HepG2 (cell line): Measurements from ENCODE around the gene IL16. TPM values are rescaled to one million over a fixed set of nuclear protein-coding genes. Genes with fewer than 3 reads are reported as not detected.

Experiments
- ATAC-seq: fragments of 200-7000 bp; cut with Tn5 transposase; 3 replicates; pipeline ENCODE4 v1.9.1; 2020; ENCODE audit warnings: mild to moderate bottlenecking, moderate library complexity
- BruUV-seq: library from RNA; stranded (reverse); fragments of 400-500 nt; replicated peaks from 2 replicates; lab custom pipeline; 2021; lab: Mats Ljungman, UMichigan
- CTCF ChIA-PET: fragments of 300-600 bp; formaldehyde crosslinking; extraction: SDS; loops from one replicate; lab custom pipeline; 2021; ENCODE audit warnings: low total read pairs, inconsistent platforms, low intra/inter-chr PET ratio; lab: Yijun Ruan, JAX
- POLR2A ChIA-PET: fragments of 350-600 bp; sonication (Branson Sonifier 250); formaldehyde crosslinking; loops from one replicate; lab custom pipeline; 2020; ENCODE audit warnings: antibody characterized with exemption, inconsistent platforms; lab: Yijun Ruan, JAX
- DNase-seq: peaks from one replicate; pipeline ENCODE4 v3.0.0-alpha.2; 2015; ENCODE audit warnings: low spot score
- FAIRE-seq: peaks from 3 replicates; lab custom pipeline; 2011; peaks lifted over from hg19 to GRCh38; lab: Jason Lieb, UNC
- H2AFZ ChIP-seq: one replicate; pipeline ENCODE4 v1.6.1; 2011; ENCODE audit warnings: low read length, inconsistent platforms
- H3K27ac ChIP-seq: fragments of 300-600 bp; 3 replicates; pipeline ENCODE4 v1.8.0; 2011; ENCODE audit warnings: mixed run types, mild to moderate bottlenecking, mixed read lengths, low read length, inconsistent platforms; ENCODE audit not compliant: insufficient read depth; ENCODE audit errors: extremely low read length
- H3K27me3 ChIP-seq, 2 experiments: fragments of 200-600 bp in 1 of 2; 2 replicates in 1 of 2; 3 replicates in 1 of 2; pipeline versions ENCODE4 v1.6.0 to v1.8.0; 2011; ENCODE audit warnings: low read length in 2 of 2, mild to moderate bottlenecking in 2 of 2, moderate library complexity in 2 of 2, inconsistent platforms in 1 of 2; ENCODE audit not compliant: insufficient read depth in 2 of 2, control insufficient read depth in 1 of 2
- H3K36me3 ChIP-seq, 2 experiments: fragments of 200-600 bp in 1 of 2; replicated peaks in 1 of 2; 2 replicates in 1 of 2; 3 replicates in 1 of 2; pipeline versions ENCODE4 v1.5.1 to v1.8.0; 2011; ENCODE audit warnings: low read length in 2 of 2, inconsistent platforms in 1 of 2; ENCODE audit not compliant: insufficient read depth in 2 of 2, control insufficient read depth in 1 of 2
- H3K4me1 ChIP-seq: 2 replicates; pipeline ENCODE4 v1.5.1; 2012; ENCODE audit warnings: low read length, inconsistent platforms; ENCODE audit not compliant: insufficient read depth
- H3K4me2 ChIP-seq: 2 replicates; pipeline ENCODE4 v1.6.0; 2011; ENCODE audit warnings: low read depth, low read length, inconsistent platforms
- H3K4me3 ChIP-seq, 3 experiments: fragments of 200-600 bp in 1 of 3; sonication (generic), shearing (Covaris generic) in 1 of 3; replicated peaks in 1 of 3; 2 replicates each; pipeline ENCODE4 v1.5.1; 2011 to 2016; ENCODE audit warnings: low read length in 3 of 3, inconsistent platforms in 2 of 3, low read depth in 2 of 3, mild to moderate bottlenecking in 2 of 3, control low read depth in 1 of 3, mixed read lengths in 1 of 3; ENCODE audit not compliant: insufficient read depth in 1 of 3
- H3K79me2 ChIP-seq: one replicate; pipeline ENCODE4 v1.6.1; 2011; ENCODE audit warnings: low read length, inconsistent platforms; ENCODE audit not compliant: insufficient read depth
- H3K9ac ChIP-seq: 2 replicates; pipeline ENCODE4 v1.6.0; 2011; ENCODE audit warnings: mild to moderate bottlenecking, low read depth, low read length, inconsistent platforms; ENCODE audit not compliant: insufficient read depth
- H3K9me3 ChIP-seq: 2 replicates; pipeline ENCODE4 v1.5.1; 2012; ENCODE audit warnings: mild to moderate bottlenecking, low read length
- H4K20me1 ChIP-seq: 2 replicates; pipeline ENCODE4 v1.6.0; 2011; ENCODE audit warnings: inconsistent platforms, mild to moderate bottlenecking, low read length, moderate library complexity; ENCODE audit not compliant: insufficient read depth
- DNMT1 ChIP-seq: sonication (generic); formaldehyde crosslinking; IDR thresholded peaks from 2 replicates; pipeline ENCODE4 v1.5.1; 2020; ENCODE audit warnings: mild to moderate bottlenecking, missing genetic modification reagents
- ELF1 ChIP-seq: sonication (generic); formaldehyde crosslinking; IDR thresholded peaks from 2 replicates; pipeline ENCODE4 v1.4.0; 2020; ENCODE audit warnings: missing genetic modification reagents
- FOXC1 ChIP-seq: sonication (generic); formaldehyde crosslinking; IDR thresholded peaks from 2 replicates; pipeline ENCODE4 v1.8.0; 2022; ENCODE audit warnings: mild to moderate bottlenecking, missing genetic modification reagents, borderline replicate concordance
- MAX ChIP-seq: IDR thresholded peaks from 2 replicates; pipeline ENCODE4 v1.6.1; 2012; ENCODE audit warnings: inconsistent platforms
- MXD1 ChIP-seq: sonication (generic); formaldehyde crosslinking; IDR thresholded peaks from 2 replicates; pipeline ENCODE4 v1.4.0; 2020; ENCODE audit warnings: mild to moderate bottlenecking, missing genetic modification reagents
- PCBP1 ChIP-seq: fragments of 200-400 bp; formaldehyde crosslinking; IDR thresholded peaks from 2 replicates; pipeline ENCODE4 v1.6.1; 2017; ENCODE audit warnings: mild to moderate bottlenecking, low read depth, low read length, borderline replicate concordance
- RFX3 ChIP-seq: IDR thresholded peaks from 2 replicates; pipeline ENCODE4 v1.6.1; 2016; ENCODE audit warnings: missing biosample characterization, missing genetic modification reagents
- SATB2 ChIP-seq: sonication (generic); formaldehyde crosslinking; IDR thresholded peaks from 2 replicates; pipeline ENCODE4 v1.5.0; 2020; ENCODE audit warnings: missing genetic modification reagents
- ZBTB20 ChIP-seq: sonication (generic); formaldehyde crosslinking; IDR thresholded peaks from 2 replicates; pipeline ENCODE4 v1.8.1; 2023; ENCODE audit warnings: missing genetic modification reagents, low read depth, mild to moderate bottlenecking, borderline replicate concordance
- ZFAT ChIP-seq: sonication (generic); formaldehyde crosslinking; conservative IDR thresholded peaks from 2 replicates; pipeline ENCODE4 v1.8.1; 2023; ENCODE audit warnings: missing genetic modification reagents, inconsistent platforms
- ZKSCAN1 ChIP-seq: fragments of 150-350 bp; IDR thresholded peaks from 2 replicates; pipeline ENCODE4 v1.6.1; 2014; ENCODE audit warnings: low read length
- ZNF17 ChIP-seq: sonication (generic); formaldehyde crosslinking; IDR thresholded peaks from 2 replicates; pipeline ENCODE4 v1.5.0; 2020; ENCODE audit warnings: mild to moderate bottlenecking, missing genetic modification reagents
- ZNF30 ChIP-seq: sonication (generic); formaldehyde crosslinking; IDR thresholded peaks from 2 replicates; pipeline ENCODE4 v1.5.0; 2020; ENCODE audit warnings: mild to moderate bottlenecking, missing genetic modification reagents
- ZNF451 ChIP-seq: sonication (generic); formaldehyde crosslinking; IDR thresholded peaks from 2 replicates; pipeline ENCODE4 v1.5.0; 2020; ENCODE audit warnings: mild to moderate bottlenecking, missing genetic modification reagents
- ZNF780A ChIP-seq: sonication (generic); formaldehyde crosslinking; IDR thresholded peaks from 2 replicates; pipeline ENCODE4 v1.8.0; 2022; ENCODE audit warnings: mild to moderate bottlenecking, missing genetic modification reagents, moderate library complexity
- WGBS: methylation state at CpG from one replicate; pipeline ENCODE4 v1.1.6; 2017; ENCODE audit warnings: low lambda C conversion rate; 5-methylcytosine and 5-hydroxymethylcytosine counted together
- in situ Hi-C: cut with HindIII; loops from 2 replicates; pipeline ENCODE4 v1.10.0; 2017; ENCODE audit warnings: low pct_unique_long_range_greater_than_20kb; ENCODE audit not compliant: extremely low pct_ligation_motif_present
- intact Hi-C: fragments of 100-400 bp; cut with micrococcal nuclease; formaldehyde crosslinking; loops from one replicate; pipeline ENCODE4 v1.10.0; 2022; ENCODE audit not compliant: unreplicated experiment
- polyA plus RNA-seq, 8 experiments: library from polyadenylated mRNA; depleted of rRNA in 3 of 8; stranded (reverse) in 7 of 8; unstranded in 1 of 8; fragments of >200 nt; fragmentation: Illumina TruSeq in 4 of 8; extraction: Trizol in 4 of 8; gene quantifications; 2 replicates each; pipeline versions ENCODE4 v1.2.1 to v1.2.3, GENCODE V29; 2011 to 2016; ENCODE audit warnings: low read depth in 4 of 8, missing spikeins in 1 of 8, mixed read lengths in 1 of 8; ENCODE audit not compliant: insufficient read depth in 1 of 8
- total RNA-seq, 5 experiments: library from RNA; depleted of rRNA; stranded (reverse); fragments of >200 nt; fragmentation: Illumina TruSeq; extraction: Trizol; gene quantifications; 2 replicates each; pipeline ENCODE4 v1.2.3, GENCODE V29; 2016; ENCODE audit warnings: low read depth in 1 of 5

IL16 gene
- total and polyA plus RNA-seq, 2 of the 13 experiments (the other 11 are each of a cell fraction or from before 2014, with no cell fraction given), result 0.03 TPM; not detected in 1

GRCh38 chr15:81334768-81335435 is 138.2 kb downstream of the IL16 start (continued):
- TF ChIP-seq MAX (no peak), SATB2 (CRISPR knock-in tag) (no peak), PCBP1 (no peak), ELF1 (CRISPR knock-in tag) (no peak), ZNF17 (CRISPR knock-in tag) (no peak), ZNF451 (CRISPR knock-in tag) (no peak), ZKSCAN1 (no peak), MXD1 (CRISPR knock-in tag) (no peak)

- Histone ChIP-seq H3K4me3 (no peak overlapping the region), H3K27me3 (no peaks in the 10 kb centered on the region; a peak in 1 of 5 replicates), H4K20me1 (no peaks in the 10 kb centered on the region)
- no peak for FAIRE-seq
- TF ChIP-seq DNMT1 (CRISPR knock-in tag), result no peak
- no peak for TF ChIP-seq ZFAT
- TF ChIP-seq ZBTB20 (CRISPR knock-in tag), result no peak
- no peak for TF ChIP-seq ZNF780A (CRISPR knock-in tag)
- TF ChIP-seq ZNF30 (CRISPR knock-in tag), result no peak
- no peak for TF ChIP-seq FOXC1 (CRISPR knock-in tag)
- no peak for TF ChIP-seq RFX3 (CRISPR knock-in tag)
- TF ChIP-seq, all 625 proteins: peak for 0
- H2AFZ ChIP-seq, result no peak overlapping the region
- CTCF ChIA-PET, result interaction anchor here (1.6 kb wide), 1 partner anchor 61 kb away, joined by 11 read pairs; no protein-coding TSS in a partner anchor
- POLR2A ChIA-PET, result interaction anchor here (1.8 kb wide), 1 partner anchor 12 kb away, joined by 4 read pairs; the partner anchor contains the start of gene STARD5
- 60% methylated on average over 4 of the region's 4 CpGs for WGBS
- intact Hi-C loops, result no loop called here
- DNase-seq (no peak), ATAC-seq (no peak)
- in situ Hi-C loops, result no loop called here
- no peaks in the 10 kb centered on the region for H3K79me2 ChIP-seq
- no peaks in the 10 kb centered on the region for H3K36me3 ChIP-seq
- H3K27ac ChIP-seq, result no peak overlapping the region
- H3K4me2 ChIP-seq, result no peak overlapping the region
- no peaks in the 10 kb centered on the region for H3K4me1 ChIP-seq
- no peak overlapping the region for H3K9ac ChIP-seq
- BruUV-seq, result no TSS peak
- no peaks in the 10 kb centered on the region for H3K9me3 ChIP-seq
These were observed 139.0 kb downstream of the IL16 start for GRCh38 chr15:81335631-81336030.
